ENCODE measurements around the gene NLRC3. TPM values are rescaled to one million over a fixed set of nuclear protein-coding genes. Genes with fewer than 3 reads are reported as not detected.
A peak's percentile ranks its signal among the peaks of the same experiment; 100 is the strongest.

NLRC3 gene
- total and polyA plus RNA-seq, 2 donors from 2014 or later, result 0.52 to 5.3 TPM

DNA sequence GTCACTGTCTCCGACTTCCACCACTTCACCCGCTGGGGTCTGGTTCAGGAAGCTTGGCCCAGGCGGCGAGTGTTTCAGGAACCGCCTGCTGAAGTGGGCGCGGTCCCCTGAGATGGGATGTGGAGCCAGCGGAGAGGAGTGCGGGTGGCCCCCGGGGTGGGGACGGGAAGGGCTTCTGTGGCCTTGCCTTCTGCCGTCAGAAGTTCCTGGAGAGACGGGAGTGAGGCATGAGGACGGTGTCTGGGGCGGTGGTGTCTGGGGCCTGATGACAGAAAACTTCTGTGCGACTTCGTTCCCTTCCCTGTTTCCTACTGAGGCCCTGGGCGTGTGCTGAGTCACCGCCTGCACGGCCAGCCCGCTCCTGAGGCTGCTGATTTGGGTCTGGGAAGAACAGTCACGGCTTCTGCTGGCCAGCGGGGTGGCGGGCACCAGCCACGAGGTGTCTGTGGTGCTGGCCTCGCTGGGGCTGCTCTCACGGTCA is 12.3 kb upstream of the NLRC3 start:
- Histone ChIP-seq H3K27ac (ENCODE audit: low read depth in 2 of 2, low read length in 2 of 2) (no peak overlapping the region), H3K9me3 (ENCODE audit: control insufficient read depth in 2 of 3, insufficient read depth in 1 of 3, low read length in 3 of 3) (no peaks in the 10 kb centered on the region), H3K4me1 (ENCODE audit: control insufficient read depth in 2 of 3, insufficient read depth in 2 of 3, low read depth in 1 of 3, low read length in 3 of 3) (no peaks in the 10 kb centered on the region), H3K4me3 (ENCODE audit: low read length in 3 of 3) (no peak overlapping the region), H3K36me3 (ENCODE audit: control insufficient read depth in 2 of 3, insufficient read depth in 3 of 3, low read length in 3 of 3) (no peaks in the 10 kb centered on the region), H3K27me3 (ENCODE audit: control insufficient read depth, insufficient read depth, low read length) (no peaks in the 10 kb centered on the region), H3K9ac (ENCODE audit: low read length in 3 of 3) (no peak overlapping the region)
- no peak for FAIRE-seq
- TF ChIP-seq, protein P1, sequence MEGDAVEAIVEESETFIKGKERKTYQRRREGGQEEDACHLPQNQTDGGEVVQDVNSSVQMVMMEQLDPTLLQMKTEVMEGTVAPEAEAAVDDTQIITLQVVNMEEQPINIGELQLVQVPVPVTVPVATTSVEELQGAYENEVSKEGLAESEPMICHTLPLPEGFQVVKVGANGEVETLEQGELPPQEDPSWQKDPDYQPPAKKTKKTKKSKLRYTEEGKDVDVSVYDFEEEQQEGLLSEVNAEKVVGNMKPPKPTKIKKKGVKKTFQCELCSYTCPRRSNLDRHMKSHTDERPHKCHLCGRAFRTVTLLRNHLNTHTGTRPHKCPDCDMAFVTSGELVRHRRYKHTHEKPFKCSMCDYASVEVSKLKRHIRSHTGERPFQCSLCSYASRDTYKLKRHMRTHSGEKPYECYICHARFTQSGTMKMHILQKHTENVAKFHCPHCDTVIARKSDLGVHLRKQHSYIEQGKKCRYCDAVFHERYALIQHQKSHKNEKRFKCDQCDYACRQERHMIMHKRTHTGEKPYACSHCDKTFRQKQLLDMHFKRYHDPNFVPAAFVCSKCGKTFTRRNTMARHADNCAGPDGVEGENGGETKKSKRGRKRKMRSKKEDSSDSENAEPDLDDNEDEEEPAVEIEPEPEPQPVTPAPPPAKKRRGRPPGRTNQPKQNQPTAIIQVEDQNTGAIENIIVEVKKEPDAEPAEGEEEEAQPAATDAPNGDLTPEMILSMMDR (IDR thresholded peaks at IDR 0.05; ENCODE audit: borderline replicate concordance, extremely low read depth, insufficient read depth), result no peak
- intact Hi-C loops (cut with DNase I), result no loop called here
- DNase-seq, result peak in 1 of 5 donors; percentile 70

DNA sequence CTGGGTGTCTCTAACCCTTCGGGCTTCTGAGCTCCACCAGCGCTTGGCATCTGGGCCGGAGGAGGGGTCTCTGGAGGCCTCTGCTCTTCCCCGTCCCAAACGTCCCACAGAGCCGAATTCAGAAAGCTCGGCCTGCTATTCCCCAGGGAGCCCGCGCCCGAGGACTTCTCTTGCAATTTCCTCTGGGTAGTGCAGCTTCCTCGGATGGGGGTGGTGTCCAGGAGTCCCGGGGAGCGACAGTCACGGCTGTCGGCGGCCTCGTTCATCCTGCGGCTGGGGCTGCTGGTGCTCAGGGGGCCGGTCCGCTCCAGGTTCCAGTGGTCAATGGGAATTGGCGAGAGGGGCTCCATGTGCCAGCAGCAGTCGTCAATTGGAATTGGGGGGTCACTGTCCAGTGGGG is 11.8 kb upstream of the NLRC3 start:
- H3K27me3 ChIP-seq (ENCODE audit: control insufficient read depth, insufficient read depth, low read length), result no peaks in the 10 kb centered on the region
- no peak overlapping the region for H3K4me3 ChIP-seq (ENCODE audit: low read length in 3 of 3)
- no peaks in the 10 kb centered on the region for H3K36me3 ChIP-seq (ENCODE audit: control insufficient read depth in 2 of 3, insufficient read depth in 3 of 3, low read length in 3 of 3)
- DNase-seq, result no peak
- H3K4me1 ChIP-seq (ENCODE audit: control insufficient read depth in 2 of 3, insufficient read depth in 2 of 3, low read depth in 1 of 3, low read length in 3 of 3), result no peaks in the 10 kb centered on the region
- no peaks in the 10 kb centered on the region for H3K9me3 ChIP-seq (ENCODE audit: control insufficient read depth in 2 of 3, insufficient read depth in 1 of 3, low read length in 3 of 3)
- no peak overlapping the region for H3K9ac ChIP-seq (ENCODE audit: low read length in 3 of 3)
- no peak overlapping the region for H3K27ac ChIP-seq (ENCODE audit: low read depth in 2 of 2, low read length in 2 of 2)
- no peak for FAIRE-seq
- TF ChIP-seq, protein P1 (IDR thresholded peaks at IDR 0.05; ENCODE audit: borderline replicate concordance, extremely low read depth, insufficient read depth), result no peak
- intact Hi-C loops (cut with DNase I), result no loop called here

DNA sequence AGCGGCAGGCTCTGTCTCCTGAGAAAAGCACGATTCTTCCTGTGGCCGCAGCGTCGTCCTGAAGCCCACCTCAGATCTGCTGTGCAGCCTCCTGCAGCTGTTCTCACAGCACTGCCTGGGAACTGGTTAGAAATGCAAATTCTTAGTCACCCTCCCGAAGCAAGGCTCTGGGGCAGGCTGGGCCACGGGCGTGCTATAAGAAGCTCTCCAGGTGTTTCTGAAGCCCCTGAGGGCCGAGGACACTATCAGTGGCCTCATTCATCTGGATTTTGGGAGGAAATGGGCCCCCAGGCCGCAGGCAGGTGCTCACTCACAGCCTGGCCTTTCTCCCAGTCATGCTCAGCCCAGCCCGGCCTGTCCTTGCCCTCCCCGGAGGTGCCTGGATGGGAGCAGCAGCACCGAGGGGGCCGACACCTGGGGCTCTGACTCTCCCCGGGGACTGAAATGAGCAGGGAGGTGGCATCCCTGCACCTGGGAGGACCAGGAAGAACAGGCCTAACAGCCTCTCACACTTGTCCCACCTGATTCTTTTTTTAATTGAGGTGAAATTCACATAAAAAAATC is 10.4 kb upstream of the NLRC3 start:
- TF ChIP-seq, protein P1 (IDR thresholded peaks at IDR 0.05; ENCODE audit: borderline replicate concordance, extremely low read depth, insufficient read depth), result no peak
- Histone ChIP-seq H3K27me3 (ENCODE audit: control insufficient read depth, insufficient read depth, low read length) (no peaks in the 10 kb centered on the region), H3K36me3 (ENCODE audit: control insufficient read depth in 2 of 3, insufficient read depth in 3 of 3, low read length in 3 of 3) (no peaks in the 10 kb centered on the region), H3K9ac (ENCODE audit: low read length in 3 of 3) (no peak overlapping the region), H3K4me1 (ENCODE audit: control insufficient read depth in 2 of 3, insufficient read depth in 2 of 3, low read depth in 1 of 3, low read length in 3 of 3) (no peaks in the 10 kb centered on the region), H3K9me3 (ENCODE audit: control insufficient read depth in 2 of 3, insufficient read depth in 1 of 3, low read length in 3 of 3) (no peaks in the 10 kb centered on the region), H3K4me3 (ENCODE audit: low read length in 3 of 3) (no peak overlapping the region), H3K27ac (ENCODE audit: low read depth in 2 of 2, low read length in 2 of 2) (no peak overlapping the region)
- DNase-seq (no peak), FAIRE-seq (no peak)
- intact Hi-C loops (cut with DNase I), result no loop called here

DNA sequence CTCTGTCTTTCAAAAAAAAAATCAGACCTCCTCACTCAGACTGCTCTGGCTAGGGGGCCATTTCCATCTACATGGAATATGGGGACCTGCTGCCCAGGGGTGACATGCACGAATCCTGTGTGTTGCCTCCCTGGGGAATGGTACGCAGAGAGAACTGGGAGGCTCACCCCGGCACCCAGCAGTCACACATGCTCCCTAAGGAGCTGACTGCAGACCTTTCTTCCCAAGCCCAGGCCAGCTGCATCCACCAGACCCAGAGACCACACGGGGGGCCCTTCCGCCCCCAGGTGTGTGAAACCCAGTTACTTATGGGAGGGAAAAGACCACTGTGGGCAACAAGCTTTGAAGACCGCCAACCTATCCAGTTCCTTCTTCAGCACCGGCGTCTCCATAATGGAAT is 7.2 kb upstream of the NLRC3 start:
- H3K9me3 ChIP-seq (ENCODE audit: control insufficient read depth in 2 of 3, insufficient read depth in 1 of 3, low read length in 3 of 3), result no peaks in the 10 kb centered on the region
- H3K27me3 ChIP-seq (ENCODE audit: control insufficient read depth, insufficient read depth, low read length), result no peaks in the 10 kb centered on the region
- H3K4me1 ChIP-seq (ENCODE audit: control insufficient read depth in 2 of 3, insufficient read depth in 2 of 3, low read depth in 1 of 3, low read length in 3 of 3), result no peaks in the 10 kb centered on the region
- FAIRE-seq (no peak), DNase-seq (no peak)
- H3K4me3 ChIP-seq (ENCODE audit: low read length in 3 of 3), result no peak overlapping the region
- H3K9ac ChIP-seq (ENCODE audit: low read length in 3 of 3), result no peak overlapping the region
- TF ChIP-seq, protein P1 (IDR thresholded peaks at IDR 0.05; ENCODE audit: borderline replicate concordance, extremely low read depth, insufficient read depth), result no peak
- no peaks in the 10 kb centered on the region for H3K36me3 ChIP-seq (ENCODE audit: control insufficient read depth in 2 of 3, insufficient read depth in 3 of 3, low read length in 3 of 3)
- intact Hi-C loops (cut with DNase I), result no loop called here
- H3K27ac ChIP-seq (ENCODE audit: low read depth in 2 of 2, low read length in 2 of 2), result no peak overlapping the region
